ENCODE results near the gene CMTR1. TPM values are rescaled to one million over a fixed set of nuclear protein-coding genes. Genes with fewer than 3 reads are reported as not detected.

Gene CMTR1
- total RNA-seq, 1 donor from 2014 or later = 53.0 TPM

GRCh38 chr6:37451441-37452193 is 18.6 kb downstream of the CMTR1 start:
- Mint-ChIP-seq H3K27ac (peak overlapping the region; percentile 1), H3K27me3 (no peaks in the 10 kb centered on the region), H3K4me1 (ENCODE audit: unreplicated experiment) (peaks cover 21% of the 10 kb centered on the region), H3K4me3 (no peak overlapping the region), H3K9me3 (peaks cover 5% of the 10 kb centered on the region), H3K36me3 (peaks cover 43% of the 10 kb centered on the region)
- TF ChIP-seq CTCF (conservative IDR thresholded peaks at IDR 0.05) = no peak
- no peak for DNase-seq (ENCODE audit: extremely low spot score, unreplicated experiment)

GRCh38 chr6:37452522-37452921 is 19.5 kb downstream of the CMTR1 start:
- Mint-ChIP-seq H3K4me3 (no peak overlapping the region), H3K9me3 (peaks cover 5% of the 10 kb centered on the region), H3K36me3 (peaks cover 39% of the 10 kb centered on the region), H3K27ac (no peak overlapping the region), H3K27me3 (no peaks in the 10 kb centered on the region), H3K4me1 (ENCODE audit: unreplicated experiment) (peaks cover 21% of the 10 kb centered on the region)
- no peak for TF ChIP-seq CTCF (conservative IDR thresholded peaks at IDR 0.05)
- DNase-seq (ENCODE audit: extremely low spot score, unreplicated experiment) = no peak

GRCh38 chr6:37454420-37455140 is 21.6 kb downstream of the CMTR1 start:
- Mint-ChIP-seq H3K27ac (peak overlapping the region; percentile 98), H3K4me3 (peak overlapping the region; percentile 67), H3K4me1 (ENCODE audit: unreplicated experiment) (peaks cover 21% of the 10 kb centered on the region), H3K36me3 (peaks cover 48% of the 10 kb centered on the region), H3K9me3 (peaks cover 5% of the 10 kb centered on the region), H3K27me3 (no peaks in the 10 kb centered on the region)
- no peak for TF ChIP-seq CTCF (conservative IDR thresholded peaks at IDR 0.05)
- no peak for DNase-seq (ENCODE audit: extremely low spot score, unreplicated experiment)

GRCh38 chr6:37456126-37456525 is 23.1 kb downstream of the CMTR1 start:
- no peak for TF ChIP-seq CTCF (conservative IDR thresholded peaks at IDR 0.05)
- Mint-ChIP-seq H3K27me3 (no peaks in the 10 kb centered on the region), H3K4me1 (ENCODE audit: unreplicated experiment) (peaks cover 27% of the 10 kb centered on the region), H3K36me3 (peaks cover 43% of the 10 kb centered on the region), H3K4me3 (no peak overlapping the region), H3K27ac (no peak overlapping the region), H3K9me3 (peaks cover 5% of the 10 kb centered on the region)
- DNase-seq (ENCODE audit: extremely low spot score, unreplicated experiment) = no peak

GRCh38 chr6:37456816-37457560 is 24.0 kb downstream of the CMTR1 start:
- DNase-seq (ENCODE audit: extremely low spot score, unreplicated experiment) = no peak
- Mint-ChIP-seq H3K27me3 (no peaks in the 10 kb centered on the region), H3K4me3 (no peak overlapping the region), H3K4me1 (ENCODE audit: unreplicated experiment) (peaks cover 27% of the 10 kb centered on the region), H3K27ac (no peak overlapping the region), H3K9me3 (peaks cover 5% of the 10 kb centered on the region), H3K36me3 (peaks cover 44% of the 10 kb centered on the region)
- no peak for TF ChIP-seq CTCF (conservative IDR thresholded peaks at IDR 0.05)

Data from type B pancreatic cell (in vitro differentiated cells).